ENCODE results near the gene NAV2. TPM values are rescaled to one million over a fixed set of nuclear protein-coding genes. Genes with fewer than 3 reads are reported as not detected.

NAV2 gene
- total RNA-seq, 1 experiment from 2014 or later: 22.7 TPM

GRCh38 chr11:19871531-19871930 is 158.9 kb downstream of the NAV2 start:
- no peaks in the 10 kb centered on the region for H3K4me1 ChIP-seq (ENCODE audit: control insufficient read depth, insufficient read depth, low read length)
- CTCF ChIA-PET: no interaction called here
- intact Hi-C loops (cut with micrococcal nuclease; ENCODE audit: unreplicated experiment): no loop called here
- in situ Hi-C loops (cut with HindIII; ENCODE audit: low pct_unique_long_range_greater_than_20kb, low sequenced_read_pairs): no loop called here
- no peaks in the 10 kb centered on the region for H3K36me3 ChIP-seq (ENCODE audit: control insufficient read depth, insufficient read depth, low read length)
- DNase-seq (ENCODE audit: low read depth, low spot score): no peak
- H3K9me3 ChIP-seq (ENCODE audit: control insufficient read depth, insufficient read depth, low read depth, low read length): no peaks in the 10 kb centered on the region
- H3K4me3 ChIP-seq (ENCODE audit: low read depth in 2 of 2, low read length in 2 of 2): no peak overlapping the region
- H3K27ac ChIP-seq (ENCODE audit: low read length): no peak overlapping the region
- TF ChIP-seq POLR2AphosphoS5 (IDR thresholded peaks at IDR 0.05; ENCODE audit: low read depth, low read length) (no peak), CTCF (IDR thresholded peaks at IDR 0.05) (no peak), SIN3A (IDR thresholded peaks at IDR 0.05; ENCODE audit: borderline replicate concordance, insufficient read depth, low read depth, low read length) (no peak), TCF7L2 (IDR thresholded peaks at IDR 0.05; ENCODE audit: low read depth, low read length) (no peak), REST (IDR thresholded peaks at IDR 0.05; ENCODE audit: insufficient read depth in 1 of 2, low read depth in 2 of 2, low read length in 1 of 2) (no peak)
- H3K27me3 ChIP-seq (ENCODE audit: control insufficient read depth, insufficient read depth, low read length): no peaks in the 10 kb centered on the region
- ATAC-seq: no peak
- POLR2A ChIA-PET: no interaction called here
- no TSS peak for BruUV-seq (replicated peaks)

GRCh38 chr11:19872512-19873145 is 160.0 kb downstream of the NAV2 start:
- Histone ChIP-seq H3K9me3 (ENCODE audit: control insufficient read depth, insufficient read depth, low read depth, low read length) (no peaks in the 10 kb centered on the region), H3K4me1 (ENCODE audit: control insufficient read depth, insufficient read depth, low read length) (no peaks in the 10 kb centered on the region), H3K36me3 (ENCODE audit: control insufficient read depth, insufficient read depth, low read length) (no peaks in the 10 kb centered on the region), H3K27ac (ENCODE audit: low read length) (no peak overlapping the region), H3K27me3 (ENCODE audit: control insufficient read depth, insufficient read depth, low read length) (no peaks in the 10 kb centered on the region), H3K4me3 (ENCODE audit: low read depth in 2 of 2, low read length in 2 of 2) (no peak overlapping the region)
- ChIA-PET POLR2A (no interaction called here), CTCF (no interaction called here)
- in situ Hi-C loops (cut with HindIII; ENCODE audit: low pct_unique_long_range_greater_than_20kb, low sequenced_read_pairs) (no loop called here), intact Hi-C loops (cut with micrococcal nuclease; ENCODE audit: unreplicated experiment) (no loop called here)
- no peak for TF ChIP-seq REST (IDR thresholded peaks at IDR 0.05; ENCODE audit: insufficient read depth in 1 of 2, low read depth in 2 of 2, low read length in 1 of 2)
- no peak for TF ChIP-seq TCF7L2 (IDR thresholded peaks at IDR 0.05; ENCODE audit: low read depth, low read length)
- TF ChIP-seq CTCF (IDR thresholded peaks at IDR 0.05): no peak
- no peak for TF ChIP-seq POLR2AphosphoS5 (IDR thresholded peaks at IDR 0.05; ENCODE audit: low read depth, low read length)
- TF ChIP-seq SIN3A (IDR thresholded peaks at IDR 0.05; ENCODE audit: borderline replicate concordance, insufficient read depth, low read depth, low read length): no peak
- no peak for ATAC-seq
- DNase-seq (ENCODE audit: low read depth, low spot score): no peak
- no TSS peak for BruUV-seq (replicated peaks)
